Endothelial cell of umbilical vein (primary cell): ENCODE results near the gene ST6GALNAC2. TPM values are rescaled to one million over a fixed set of nuclear protein-coding genes. Genes with fewer than 3 reads are reported as not detected.

Experiments used
- BruUV-seq: library from RNA; stranded (reverse); fragments of 400-500 nt; replicated peaks from 2 replicates; lab custom pipeline; 2021; lab: Mats Ljungman, UMichigan
- CTCF ChIA-PET: fragments of 300-600, 350-600 bp; sonication (Branson Sonifier 250); formaldehyde crosslinking; loops from one replicate; lab custom pipeline; 2021; ENCODE audit warnings: antibody characterized with exemption, inconsistent platforms; lab: Charles Lee
- POLR2A ChIA-PET: fragments of 300-600, 350-600 bp; sonication (Branson Sonifier 250); formaldehyde crosslinking; loops from one replicate; lab custom pipeline; 2021; ENCODE audit warnings: antibody characterized with exemption, inconsistent platforms; lab: Charles Lee
- DNase-seq: peaks from one replicate; pipeline ENCODE4 v3.0.0-alpha.2; 2011; ENCODE audit warnings: low read depth, low spot score
- FAIRE-seq: peaks from 2 replicates; lab custom pipeline; 2011; peaks lifted over from hg19 to GRCh38; lab: Jason Lieb, UNC
- H2AFZ ChIP-seq: 2 replicates; pipeline ENCODE4 v1.6.0; 2012; ENCODE audit warnings: low read depth, low read length, control low read depth, inconsistent platforms
- H3K27ac ChIP-seq: 2 replicates; pipeline ENCODE4 v1.5.1; 2011; ENCODE audit warnings: low read depth, mild to moderate bottlenecking, control low read depth, low read length, moderate library complexity; ENCODE audit not compliant: insufficient read depth
- H3K27me3 ChIP-seq, 2 experiments: 2 replicates each; pipeline versions ENCODE4 v1.6.0 to v1.6.1; 2011; ENCODE audit warnings: low read length in 2 of 2, mixed read lengths in 1 of 2; ENCODE audit not compliant: control insufficient read depth in 2 of 2, insufficient read depth in 2 of 2
- H3K36me3 ChIP-seq, 2 experiments: 2 replicates in 1 of 2; 3 replicates in 1 of 2; pipeline ENCODE4 v1.5.1; 2011; ENCODE audit warnings: low read length in 2 of 2, mild to moderate bottlenecking in 1 of 2, moderate library complexity in 1 of 2; ENCODE audit not compliant: control insufficient read depth in 2 of 2, insufficient read depth in 2 of 2; ENCODE audit errors: extremely low read depth in 1 of 2
- H3K4me1 ChIP-seq: 3 replicates; pipeline ENCODE4 v1.5.1; 2011; ENCODE audit warnings: mild to moderate bottlenecking, low read length; ENCODE audit not compliant: control insufficient read depth, insufficient read depth; ENCODE audit errors: extremely low read depth
- H3K4me2 ChIP-seq: 2 replicates; pipeline ENCODE4 v1.6.1; 2011; ENCODE audit warnings: low read length, control low read depth, mixed read lengths; ENCODE audit not compliant: insufficient read depth
- H3K4me3 ChIP-seq, 3 experiments: fragments of 200-600 bp in 1 of 3; sonication (generic), shearing (Covaris generic) in 1 of 3; replicated peaks in 1 of 3; 2 replicates each; pipeline ENCODE4 v1.5.1; 2011 to 2016; ENCODE audit warnings: control low read depth in 3 of 3, low read length in 3 of 3, mild to moderate bottlenecking in 2 of 3, inconsistent platforms in 1 of 3, low read depth in 1 of 3, moderate library complexity in 1 of 3; ENCODE audit not compliant: insufficient read depth in 1 of 3
- H3K79me2 ChIP-seq: 2 replicates; pipeline ENCODE4 v1.6.0; 2012; ENCODE audit warnings: low read length, inconsistent platforms; ENCODE audit not compliant: control insufficient read depth, insufficient read depth
- H3K9ac ChIP-seq: replicated peaks from 2 replicates; pipeline ENCODE3; 2011; ENCODE audit warnings: low read length, control low read depth; ENCODE audit not compliant: insufficient read depth; ENCODE audit errors: extremely low read depth
- H3K9me1 ChIP-seq: replicated peaks from 3 replicates; pipeline ENCODE4 v1.6.0; 2011; ENCODE audit warnings: mild to moderate bottlenecking, low read length; ENCODE audit not compliant: control insufficient read depth, insufficient read depth; ENCODE audit errors: extremely low read depth
- H3K9me3 ChIP-seq: replicated peaks from 2 replicates; pipeline ENCODE4 v1.5.1; 2012; ENCODE audit warnings: low read length, inconsistent platforms; ENCODE audit not compliant: control insufficient read depth, insufficient read depth
- H4K20me1 ChIP-seq: replicated peaks from 2 replicates; pipeline ENCODE3; 2011; ENCODE audit warnings: mild to moderate bottlenecking, low read length; ENCODE audit not compliant: control insufficient read depth, insufficient read depth; ENCODE audit errors: extremely low read depth
- CTCF ChIP-seq, 2 donors: IDR thresholded peaks; 1 replicate in 1 of 2; 2 replicates in 1 of 2; pipeline ENCODE4 v1.5.1; 2011; ENCODE audit warnings: low read length in 2 of 2, mild to moderate bottlenecking in 2 of 2, moderate library complexity in 2 of 2, control low read depth in 1 of 2, inconsistent platforms in 1 of 2, low read depth in 1 of 2; ENCODE audit not compliant: insufficient read depth in 1 of 2; ENCODE audit errors: extremely low read depth in 1 of 2
- EZH2 ChIP-seq: IDR thresholded peaks from 2 replicates; pipeline ENCODE4 v1.6.1; 2012; ENCODE audit warnings: borderline replicate concordance, low read depth, mild to moderate bottlenecking, moderate library complexity, low read length, inconsistent platforms; ENCODE audit not compliant: severe bottlenecking
- FOS ChIP-seq: IDR thresholded peaks from 2 replicates; pipeline ENCODE4 v1.6.1; 2011; ENCODE audit warnings: mild to moderate bottlenecking, low read length, moderate library complexity, borderline replicate concordance; ENCODE audit not compliant: insufficient read depth
- GATA2 ChIP-seq: IDR thresholded peaks from 2 replicates; pipeline ENCODE4 v1.7.0; 2011; ENCODE audit warnings: low read depth, mild to moderate bottlenecking, moderate library complexity, mixed read lengths, low read length; ENCODE audit not compliant: insufficient read length, insufficient read depth
- JUN ChIP-seq: IDR thresholded peaks from 2 replicates; pipeline ENCODE4 v1.6.1; 2011; ENCODE audit warnings: borderline replicate concordance, low read depth; ENCODE audit not compliant: insufficient read length, insufficient read depth
- MAX ChIP-seq: IDR thresholded peaks from 2 replicates; pipeline ENCODE4 v1.6.1; 2011; ENCODE audit not compliant: insufficient read depth, insufficient read length
- MYC ChIP-seq: IDR thresholded peaks from one replicate; pipeline ENCODE4 v1.6.1; 2011; ENCODE audit warnings: mild to moderate bottlenecking, low read depth, low read length
- POLR2A ChIP-seq: IDR thresholded peaks from 2 replicates; pipeline ENCODE4 v1.6.1; 2012; ENCODE audit warnings: low read depth, mild to moderate bottlenecking, control low read depth, low read length
- dilution Hi-C: fragments of 300-500 bp; cut with MboI; formaldehyde crosslinking; loops from one replicate; pipeline ENCODE4 v1.15.0; 2019; ENCODE audit warnings: low sequenced_read_pairs; ENCODE audit not compliant: extremely low pct_ligation_motif_present
- intact Hi-C: fragments of 100-400 bp; cut with micrococcal nuclease; formaldehyde crosslinking; loops from one replicate; pipeline ENCODE4 v1.10.0; 2022
- polyA plus RNA-seq, 4 experiments: library from polyadenylated mRNA; depleted of rRNA in 3 of 4; stranded (reverse) in 3 of 4; unstranded in 1 of 4; fragments of >200 nt; gene quantifications; 2 replicates each; pipeline versions ENCODE4 v1.2.1 to v1.2.3, GENCODE V29; 2011 to 2012; ENCODE audit warnings: missing spikeins in 1 of 4
- total RNA-seq: library from RNA; stranded (reverse); gene quantifications from 2 replicates; pipeline ENCODE4 v1.2.3, GENCODE V29; 2021

ST6GALNAC2 gene
- total and polyA plus RNA-seq, 2 donors (not counting 3 experiments of a cell fraction or from before 2014, with no cell fraction given): 0.59 to 1.7 TPM

DNA sequence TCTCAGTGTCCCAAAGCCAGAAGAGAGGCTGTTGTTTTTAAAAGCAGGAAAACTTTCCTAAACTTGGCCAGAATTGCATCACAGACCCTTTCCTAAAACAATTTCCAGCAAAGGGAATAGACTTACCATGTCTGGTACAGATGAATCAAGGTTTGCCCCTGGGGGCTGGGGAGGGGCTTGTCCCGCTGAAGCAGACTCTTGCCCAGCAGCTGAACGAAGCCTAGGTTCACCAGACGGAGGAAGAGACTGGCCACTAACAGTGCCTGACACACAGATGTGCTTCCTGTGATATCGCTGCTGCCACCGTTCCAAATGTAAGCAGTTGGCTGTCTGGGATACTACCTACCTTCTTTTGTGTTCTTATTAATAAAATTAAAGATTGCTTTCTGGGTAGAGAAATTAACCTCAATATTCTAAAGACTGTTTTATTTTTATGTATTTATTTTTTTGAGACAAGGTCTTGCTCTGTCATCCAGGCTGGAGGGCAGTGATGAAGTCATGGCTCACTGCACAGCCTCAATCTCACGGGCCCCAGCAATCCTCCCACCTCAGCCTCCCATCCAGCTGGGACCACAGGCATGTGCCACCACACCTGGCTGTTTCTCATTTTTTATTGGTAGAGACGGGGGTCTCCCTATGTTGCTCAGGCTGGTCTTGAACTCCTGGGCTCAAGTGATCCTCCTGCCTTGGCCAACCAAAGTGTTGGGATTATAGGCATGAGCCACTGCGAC, 32.3 kb downstream of the ST6GALNAC2 start:
- CTCF ChIA-PET: interaction anchor here (3.0 kb wide), 1 partner anchor 30 kb away, joined by 25 read pairs; no protein-coding TSS in a partner anchor
- H3K9ac ChIP-seq: no peak overlapping the region
- POLR2A ChIA-PET: no interaction called here
- H3K27me3 ChIP-seq: peaks cover 0 to 3% of the 10 kb centered on the region in 2 experiments
- H3K9me3 ChIP-seq: no peaks in the 10 kb centered on the region
- no TSS peak for BruUV-seq
- dilution Hi-C loops (no loop called here), intact Hi-C loops (no loop called here)
- FAIRE-seq (no peak), DNase-seq (no peak)
- H3K4me2 ChIP-seq: no peak overlapping the region
- no peak overlapping the region for H3K27ac ChIP-seq
- no peak overlapping the region for H2AFZ ChIP-seq
- H3K4me1 ChIP-seq: peaks cover 2% of the 10 kb centered on the region
- H3K9me1 ChIP-seq: no peaks in the 10 kb centered on the region
- peaks cover 8% of the 10 kb centered on the region for H3K79me2 ChIP-seq
- H4K20me1 ChIP-seq: no peaks in the 10 kb centered on the region
- no peak overlapping the region for H3K4me3 ChIP-seq
- H3K36me3 ChIP-seq: no peaks in the 10 kb centered on the region
- TF ChIP-seq JUN (no peak), POLR2A (no peak), MYC (no peak), GATA2 (no peak), MAX (no peak), EZH2 (no peak), CTCF (IDR thresholded peaks at IDR 0.05; ENCODE audit: extremely low read depth in 1 of 2, insufficient read depth in 1 of 2, low read depth in 1 of 2, low read length in 2 of 2) (no peak), FOS (no peak)
